Measurements from ENCODE around the gene TBC1D32.
"Not testable (repeated sequence)": the region's sequence is repeated elsewhere in the genome, so short reads cannot be mapped to it uniquely, and the experiment has no call there.

The TBC1D32 gene

DNA sequence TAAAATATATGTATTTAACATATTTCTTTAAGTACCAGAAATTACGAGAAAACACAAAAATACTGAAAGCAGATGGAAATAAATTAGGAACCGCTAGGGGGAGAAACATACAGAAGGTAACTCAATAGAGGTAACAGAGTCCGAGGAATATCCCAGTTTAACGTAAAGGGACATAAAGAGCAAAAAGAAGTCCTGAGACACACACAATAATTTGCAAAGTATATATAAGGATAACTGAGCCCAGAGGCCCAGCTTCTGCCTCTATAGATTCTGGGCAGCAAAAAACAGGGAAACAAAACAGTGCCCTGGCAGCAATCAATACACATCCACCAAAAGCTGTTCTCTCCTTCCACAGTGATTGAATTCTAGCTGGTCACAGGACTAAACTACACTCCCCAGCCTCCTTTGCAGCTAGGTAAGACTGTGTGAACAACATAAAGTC, 15.1 kb downstream of the TBC1D32 start:
- no peak for DNase-seq

DNA sequence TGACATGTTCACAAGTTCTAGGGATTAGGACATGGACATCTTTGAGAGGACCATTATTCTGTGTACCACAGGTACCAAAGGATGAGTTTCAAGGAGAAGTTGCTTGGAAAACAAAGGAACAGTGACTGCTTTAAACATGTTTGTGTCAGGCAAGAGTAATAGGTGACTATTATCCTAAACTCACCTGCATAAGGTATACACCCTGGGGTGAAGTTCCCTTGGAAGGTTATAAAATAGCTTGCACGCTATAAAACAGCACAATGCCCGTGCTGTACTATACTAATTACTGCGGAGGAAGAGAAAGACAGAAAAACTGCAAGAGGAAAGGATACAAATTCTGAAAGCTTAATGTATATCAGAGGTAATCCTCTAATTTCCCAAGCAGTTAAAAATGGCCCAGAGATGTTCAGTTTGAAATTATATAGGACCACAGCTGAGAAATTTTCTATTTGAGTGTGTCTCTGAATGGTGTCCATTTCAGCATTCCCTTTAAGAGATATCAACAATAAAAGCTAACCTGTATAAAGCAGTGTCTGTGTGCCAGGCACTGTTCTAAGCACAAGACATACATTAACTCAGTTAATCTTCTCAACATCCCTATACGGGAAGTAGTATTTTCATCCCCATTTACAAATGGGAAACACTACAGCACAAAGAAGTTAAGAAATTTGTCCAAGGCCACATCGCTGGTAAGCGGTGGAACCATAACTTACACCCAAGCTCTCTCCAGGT, 19.7 kb downstream of the TBC1D32 start:
- DNase-seq: no peak

DNA sequence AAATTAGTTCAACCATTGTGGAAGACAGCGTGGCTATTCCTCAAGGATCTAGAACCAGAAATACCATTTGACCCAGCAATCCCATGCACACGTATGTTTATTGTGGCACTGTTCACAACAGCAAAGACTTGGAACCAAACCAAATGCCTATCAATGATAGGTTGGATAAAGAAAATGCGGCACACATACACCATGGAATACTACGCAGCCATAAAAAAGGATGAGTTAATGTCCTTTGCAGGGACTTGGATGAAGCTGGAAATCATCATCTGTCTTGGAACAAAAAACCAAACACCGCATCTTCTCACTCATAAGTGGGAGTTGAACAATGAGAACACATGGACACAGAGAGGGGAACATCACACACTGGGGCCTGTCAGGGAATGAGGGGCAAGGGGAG, 22.5 kb downstream of the TBC1D32 start:
- not testable (repeated sequence) for DNase-seq

DNA sequence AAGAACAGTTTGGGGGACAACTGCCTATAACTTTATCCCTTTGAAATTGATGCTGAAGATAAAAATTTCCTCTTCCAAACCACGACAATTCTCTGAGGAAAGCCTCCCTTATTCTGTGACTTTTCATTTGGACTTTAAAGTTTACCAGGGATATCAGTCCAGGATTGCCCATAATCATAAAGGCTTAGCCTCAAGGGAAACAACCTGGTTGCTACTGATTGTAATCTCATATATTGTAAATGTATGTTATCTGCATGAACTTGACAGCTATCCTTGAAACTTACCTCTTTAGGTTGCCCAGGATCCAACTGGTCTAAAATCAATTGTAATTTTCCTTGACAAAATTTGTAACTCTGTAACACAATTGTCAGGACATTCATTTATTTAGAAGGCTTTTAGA, 23.8 kb downstream of the TBC1D32 start:
- DNase-seq: no peak

DNA sequence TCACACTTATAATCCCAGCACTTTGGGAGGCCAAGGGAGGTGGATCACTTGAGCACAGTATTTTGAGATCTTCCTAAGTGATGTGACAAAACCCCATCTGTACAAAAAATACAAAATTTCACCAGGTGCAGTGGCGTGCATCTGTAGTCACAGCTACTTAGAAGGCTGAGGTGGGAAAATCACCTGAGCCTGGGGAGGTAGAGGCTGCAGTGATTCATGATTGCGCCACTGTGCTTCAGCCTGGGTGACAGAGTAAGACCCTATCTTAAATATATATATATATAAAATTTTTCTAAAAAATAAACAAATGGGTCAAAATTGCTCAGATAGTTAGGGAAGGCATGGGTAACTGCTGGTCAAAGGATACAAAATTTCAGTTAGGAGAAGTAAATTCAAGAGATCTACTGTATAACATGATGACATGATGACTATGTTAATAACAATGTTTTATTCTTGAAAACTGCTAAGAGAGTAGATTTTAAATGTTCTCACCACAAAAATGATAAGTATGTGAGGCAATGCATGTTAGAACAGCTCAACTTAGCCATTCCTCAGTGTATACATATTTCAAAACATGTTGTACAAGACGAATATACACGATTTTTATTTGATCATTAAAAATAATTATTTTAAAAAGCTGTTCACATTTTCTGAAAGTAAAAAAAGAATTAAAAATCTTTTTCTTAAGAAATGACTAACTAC, 24.4 kb downstream of the TBC1D32 start:
- DNase-seq: no peak

GRCh38 chr6:121305957-121306607, 28.2 kb downstream of the TBC1D32 start:
- peak; percentile 69 to 85 for DNase-seq

DNA sequence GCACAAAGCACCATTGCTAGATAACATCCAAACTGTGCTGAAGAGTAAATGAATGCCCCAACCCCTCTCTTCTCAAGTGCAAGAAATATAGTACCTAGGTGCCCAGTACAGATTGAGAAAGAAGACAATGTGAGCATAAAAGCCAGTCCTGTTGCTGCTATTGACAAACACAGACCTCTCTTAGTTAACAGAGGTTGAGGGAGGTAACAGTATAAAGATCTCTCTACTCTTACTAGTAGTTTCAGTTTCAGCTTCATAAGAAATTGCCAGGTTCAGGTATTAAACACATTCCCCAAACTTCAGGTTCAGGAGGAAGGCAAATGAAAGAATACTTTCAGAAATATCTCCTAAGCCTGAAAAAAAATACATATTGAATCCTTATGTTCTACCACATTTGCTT, 31.4 kb downstream of the TBC1D32 start:
- DNase-seq: no peak

DNA sequence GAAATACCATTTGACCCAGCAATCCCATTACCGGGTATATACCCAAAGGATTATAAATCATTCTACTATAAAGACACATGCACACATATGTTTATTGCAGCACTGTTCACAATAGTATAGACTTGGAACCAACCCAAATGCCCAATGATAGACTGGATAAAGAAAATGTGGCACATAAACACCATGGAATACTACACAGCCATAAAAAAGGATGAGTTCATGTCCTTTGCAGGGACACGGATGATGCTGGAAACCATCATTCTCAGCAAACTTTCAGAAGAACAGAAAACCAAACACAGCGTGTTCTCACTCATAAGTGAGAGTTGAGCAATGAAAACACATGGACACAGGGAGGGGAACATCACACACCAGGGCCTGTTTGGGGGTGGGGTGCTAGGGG, 33.1 kb downstream of the TBC1D32 start:
- not testable (repeated sequence) for DNase-seq

DNA sequence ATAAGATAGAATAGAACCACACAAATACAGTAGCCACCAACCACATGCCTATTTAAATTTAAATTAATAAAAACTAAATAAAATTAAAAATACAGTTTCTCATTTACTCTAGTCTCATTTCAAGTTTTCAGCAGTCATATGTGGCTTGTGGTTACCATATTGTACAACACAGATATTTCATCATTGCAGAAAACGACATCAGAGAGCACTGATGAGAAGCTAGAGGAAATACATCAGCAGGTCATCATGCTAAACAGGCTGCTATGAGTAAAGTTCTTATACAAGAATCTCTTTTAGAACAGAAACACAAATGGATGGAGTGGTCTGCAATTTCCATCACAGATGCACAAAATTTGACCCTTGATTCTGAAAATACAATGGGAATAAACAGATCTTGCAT, 36.6 kb downstream of the TBC1D32 start:
- peak; percentile 89 to 90 for DNase-seq

DNA sequence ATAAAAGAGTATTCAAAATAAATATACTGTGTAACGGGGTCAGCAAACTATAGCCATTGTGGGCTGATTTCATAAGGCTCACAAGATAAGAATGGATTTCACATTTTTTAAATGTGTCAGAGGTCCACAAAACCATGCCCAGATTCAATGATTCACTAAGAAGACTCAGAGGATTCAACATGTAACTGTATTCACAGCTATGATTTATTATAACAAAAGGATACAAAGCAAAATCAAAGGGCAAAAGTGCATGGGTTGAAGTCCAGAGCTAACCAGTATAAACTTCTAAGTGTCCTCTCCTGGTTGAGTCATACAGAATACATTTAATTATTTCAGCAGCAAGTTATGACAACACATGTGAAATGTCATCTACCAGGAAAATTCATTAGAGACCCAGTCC, 49.2 kb downstream of the TBC1D32 start:
- no peak for DNase-seq

DNA sequence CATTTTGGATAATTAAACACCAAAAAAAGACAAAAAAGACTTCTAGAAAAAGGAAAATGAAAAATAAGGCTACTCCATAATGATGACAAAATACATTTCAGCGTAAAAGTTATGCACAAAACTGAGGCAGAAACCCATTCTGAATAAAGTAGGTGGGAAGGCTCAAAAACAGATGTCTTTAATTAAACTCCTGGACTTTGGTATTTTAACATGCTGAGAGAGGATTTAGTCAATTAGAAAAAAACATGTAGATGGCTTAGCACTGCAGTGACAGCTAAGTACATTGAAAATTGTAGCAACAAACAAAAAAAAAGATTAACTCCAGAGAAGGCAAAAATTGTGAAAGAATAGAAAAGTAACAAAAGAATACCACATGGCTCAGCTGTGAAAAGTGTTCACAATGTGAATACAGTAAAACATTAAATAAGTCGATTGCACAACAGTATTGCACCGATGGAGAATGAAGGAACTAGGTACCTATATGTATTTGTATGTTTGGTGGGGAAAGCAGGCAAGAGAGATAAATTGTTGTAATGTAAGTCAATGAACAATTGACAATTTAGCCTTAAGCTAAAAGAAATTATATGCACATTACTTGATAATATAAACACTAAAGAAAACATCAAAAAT, 59.5 kb downstream of the TBC1D32 start:
- no peak for DNase-seq

DNA sequence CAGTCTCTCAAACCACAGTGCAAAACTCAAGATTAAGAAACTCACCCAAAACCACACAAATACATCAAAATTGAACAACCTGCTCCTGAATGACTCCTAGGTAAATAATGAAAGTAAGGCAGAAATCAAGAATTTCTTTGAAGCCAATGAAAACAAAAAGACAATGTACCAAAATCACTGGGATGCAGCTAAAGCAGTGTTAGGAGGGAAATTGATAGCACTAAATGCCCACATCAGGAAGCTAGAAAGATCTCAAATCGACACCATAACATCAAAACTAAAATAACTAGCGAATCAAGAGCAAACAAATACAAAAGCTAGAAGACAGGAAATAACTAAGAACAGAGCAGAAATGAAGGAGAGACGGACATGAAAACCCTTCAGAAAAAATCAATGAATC, 70.5 kb downstream of the TBC1D32 start:
- no peak for DNase-seq

DNA sequence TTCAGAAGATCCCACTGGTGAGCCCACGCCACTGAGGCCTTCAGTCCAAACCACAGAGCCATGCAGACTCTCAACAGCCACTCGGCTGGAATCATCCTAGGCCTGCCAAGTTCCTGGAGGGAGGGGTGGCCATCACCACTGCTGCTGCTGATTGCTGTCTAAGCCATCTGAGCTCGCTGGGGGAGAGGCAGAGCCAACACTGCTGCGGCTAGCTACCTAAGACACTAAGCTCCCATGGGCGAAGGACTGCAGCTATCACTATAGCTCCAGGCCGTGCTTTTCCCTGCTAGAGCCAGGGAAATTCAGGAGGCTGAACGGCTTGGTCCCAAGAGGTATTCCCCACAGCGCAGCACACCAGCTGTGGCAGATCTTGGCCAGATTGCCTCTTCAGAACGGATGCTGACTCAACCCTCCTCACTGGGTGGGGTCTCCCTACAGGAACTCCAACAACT, 73.6 kb downstream of the TBC1D32 start:
- DNase-seq: no peak

- DNase-seq: no peak
Observed at GRCh38 chr6:121247386-121247785, 86.9 kb downstream of the TBC1D32 start.

DNA sequence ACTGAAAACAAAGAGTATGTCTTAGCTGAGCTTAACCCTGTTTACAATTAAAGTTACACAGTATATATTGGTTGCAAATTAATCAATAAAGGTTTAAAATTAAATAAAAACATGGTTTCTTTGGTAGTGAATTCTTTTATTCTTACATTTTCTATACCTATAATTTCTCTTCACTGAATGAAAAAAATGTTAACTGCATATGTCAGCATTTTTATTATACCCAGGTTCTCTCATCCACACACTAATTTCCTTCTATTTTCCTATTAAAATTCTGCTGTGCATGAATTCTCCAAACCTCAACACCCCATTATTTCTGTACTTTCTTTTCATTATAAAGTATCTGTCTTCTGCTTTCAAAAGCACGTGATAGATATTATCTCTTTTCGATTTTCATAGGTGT, 91.9 kb downstream of the TBC1D32 start:
- DNase-seq: no peak

DNA sequence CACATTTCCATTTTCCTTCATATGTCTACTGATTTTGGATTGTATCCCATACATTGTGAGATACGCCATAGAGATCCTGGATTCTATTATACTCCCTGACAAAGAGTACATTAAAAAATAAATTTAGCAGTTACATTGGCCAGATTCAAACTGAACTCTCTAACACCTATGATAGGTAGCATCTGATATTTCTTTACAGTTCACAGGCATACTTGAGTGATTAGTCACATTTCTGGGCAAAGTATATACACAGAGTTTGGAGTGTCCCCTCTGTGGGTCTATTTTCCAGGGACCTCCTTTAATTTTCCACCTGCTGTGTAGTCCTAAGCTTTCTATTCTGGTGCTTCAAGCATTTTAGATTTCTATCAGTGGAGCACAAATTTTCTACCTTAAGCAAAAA, 96.4 kb downstream of the TBC1D32 start:
- DNase-seq: no peak

DNA sequence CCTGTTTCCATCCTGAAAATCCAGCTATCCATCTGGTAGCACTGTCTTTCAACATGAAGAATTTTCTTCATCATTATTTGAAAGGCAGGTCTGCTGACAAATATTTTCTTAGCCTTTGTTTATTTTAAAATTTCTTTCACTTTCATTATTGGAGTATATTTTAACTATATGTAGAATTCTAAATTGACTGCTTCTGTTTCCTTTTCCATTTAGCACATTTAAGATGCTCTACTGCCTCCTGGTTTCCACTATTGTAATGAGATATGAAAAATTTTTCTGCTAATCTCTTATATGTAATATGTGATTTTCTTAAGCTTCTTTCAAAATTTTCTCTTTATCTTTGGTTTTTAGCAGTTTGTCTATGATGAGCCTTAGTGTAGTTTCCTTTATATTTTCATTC, 97.3 kb downstream of the TBC1D32 start:
- DNase-seq: no peak

- DNase-seq: no peak
Observed at GRCh38 chr6:121235386-121235785, 98.9 kb downstream of the TBC1D32 start.

DNA sequence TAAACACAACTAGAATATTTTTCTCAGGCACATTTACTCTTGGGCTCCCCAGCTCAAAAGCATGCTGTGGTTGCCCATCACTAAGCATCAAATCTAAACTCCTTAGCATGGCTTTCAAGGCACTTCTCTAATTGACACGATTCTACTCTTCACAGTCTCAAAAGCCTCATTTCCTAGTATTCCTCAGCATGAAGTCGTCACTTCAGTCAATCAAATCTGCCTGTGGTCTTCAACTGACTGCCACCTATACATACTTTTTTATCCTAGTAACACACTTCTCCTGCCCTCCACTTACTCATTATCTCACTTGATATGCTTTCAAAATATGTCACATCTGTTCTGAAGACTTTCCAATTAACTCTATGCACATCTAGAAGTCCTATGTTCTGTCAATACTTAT, 110.3 kb downstream of the TBC1D32 start:
- no peak for DNase-seq

DNA sequence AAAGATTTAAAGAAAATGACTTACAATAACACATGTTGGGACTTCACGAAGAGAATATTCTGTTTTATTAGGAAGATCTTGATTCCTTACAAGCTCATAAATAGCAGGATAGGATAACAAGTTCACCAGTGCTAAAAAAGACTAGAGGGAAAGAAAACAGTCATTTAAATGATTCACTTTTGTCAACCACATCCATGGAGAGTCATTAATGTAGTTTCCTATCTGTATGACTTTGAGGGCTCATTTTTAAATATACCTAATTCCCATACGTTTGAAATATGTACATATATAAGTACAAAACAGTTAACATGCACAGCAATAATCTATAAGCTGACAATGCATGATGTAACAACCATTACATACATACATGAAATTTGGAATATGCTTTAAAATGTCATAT, 111.1 kb downstream of the TBC1D32 start:
- no peak for DNase-seq

DNA sequence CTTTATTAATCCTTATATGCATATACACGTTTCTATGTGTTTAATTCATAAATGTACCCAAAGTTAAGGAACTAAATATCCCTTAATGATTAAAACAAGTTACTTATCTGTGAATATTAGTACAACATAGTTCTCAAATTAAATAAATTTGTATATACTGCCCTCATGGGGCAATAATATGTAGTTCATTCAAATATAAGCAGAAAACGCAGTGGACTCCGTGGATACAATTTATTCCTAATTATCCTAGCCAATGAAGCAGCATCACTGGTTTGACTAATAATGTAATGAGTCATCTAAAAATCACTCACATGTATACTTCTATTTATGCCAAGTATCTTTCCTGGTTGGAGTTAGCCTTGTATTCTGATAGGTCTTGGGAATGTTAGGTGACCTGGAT, 111.6 kb downstream of the TBC1D32 start:
- peak in 1 of 2 experiments; percentile 34 for DNase-seq

GRCh38 chr6:121216928-121217327, 117.4 kb downstream of the TBC1D32 start:
- no peak for DNase-seq

DNA sequence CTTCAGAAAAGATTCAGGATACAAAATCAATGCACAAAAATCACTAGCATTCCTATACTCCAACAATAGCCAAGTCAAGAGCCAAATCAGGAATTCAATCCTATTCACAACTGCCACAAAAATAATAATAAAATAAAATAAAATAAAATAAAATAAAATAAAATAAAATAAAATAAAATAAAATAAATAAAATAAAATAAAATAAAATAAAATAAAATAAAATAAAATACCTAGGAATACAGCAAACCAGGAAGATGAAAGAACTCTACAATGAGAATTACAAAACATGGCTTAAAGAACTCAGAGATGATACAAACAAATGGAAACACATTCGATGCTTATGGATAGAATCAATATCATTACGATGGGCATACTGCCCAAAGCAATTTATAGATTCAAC, 120.9 kb downstream of the TBC1D32 start:
- DNase-seq: not testable (repeated sequence)

- no peak for DNase-seq
Observed at GRCh38 chr6:121210943-121211342, 123.3 kb downstream of the TBC1D32 start.

Data from AML-193 (cell line).